Temporal lobe (tissue), 2 donors: ENCODE results near the gene ZNF808. TPM values are rescaled to one million over a fixed set of nuclear protein-coding genes. Genes with fewer than 3 reads are reported as not detected.

Experiments
- small RNA-seq: library from RNA; depleted of rRNA; stranded (forward); fragments of <200 nt; gene quantifications from one replicate; pipeline ENCODE3, GENCODE V24; 2014; ENCODE audit warnings: low replicate concordance
- total RNA-seq: library from RNA; depleted of rRNA; stranded (reverse); fragments of >200 nt; gene quantifications from one replicate; pipeline ENCODE4 v1.2.3, GENCODE V29; 2014

The ZNF808 gene
- total RNA-seq, 1 donor from 2014 or later = 19.4 TPM

Small RNA genes lying within 50 kb of the gene (small RNA-seq; reads per million reads assigned to genes)
- not detected for gene RPL39P34

Other genes starting within 250 kb of the ZNF808 start
- 11.1 TPM for gene ZNF480, start 230.5 kb upstream of the ZNF808 start, total RNA-seq
- gene ZNF610, start 191.4 kb upstream of the ZNF808 start, total RNA-seq = 11.8 TPM
- gene ZNF880, start 157.7 kb upstream of the ZNF808 start, total RNA-seq = 67.6 TPM
- 48.9 TPM for gene ZNF528, start 129.8 kb upstream of the ZNF808 start, total RNA-seq
- 2.7 TPM for gene ZNF534, start 98.5 kb upstream of the ZNF808 start, total RNA-seq
- 24.3 TPM for gene ZNF578, start 74.1 kb upstream of the ZNF808 start, total RNA-seq
- 18.7 TPM for gene ZNF701, start 42.6 kb downstream of the ZNF808 start, total RNA-seq
- gene ZNF83, start 110.7 kb downstream of the ZNF808 start, total RNA-seq = 45.0 TPM
- 35.7 TPM for gene ZNF611, start 207.4 kb downstream of the ZNF808 start, total RNA-seq